ENCODE data around the gene ATP5ME. TPM values are rescaled to one million over a fixed set of nuclear protein-coding genes. Genes with fewer than 3 reads are reported as not detected.
A peak's percentile ranks its signal among the peaks of the same experiment; 100 is the strongest.

Gene ATP5ME
- total RNA-seq, 1 donor from 2014 or later = 41.5 TPM

DNA sequence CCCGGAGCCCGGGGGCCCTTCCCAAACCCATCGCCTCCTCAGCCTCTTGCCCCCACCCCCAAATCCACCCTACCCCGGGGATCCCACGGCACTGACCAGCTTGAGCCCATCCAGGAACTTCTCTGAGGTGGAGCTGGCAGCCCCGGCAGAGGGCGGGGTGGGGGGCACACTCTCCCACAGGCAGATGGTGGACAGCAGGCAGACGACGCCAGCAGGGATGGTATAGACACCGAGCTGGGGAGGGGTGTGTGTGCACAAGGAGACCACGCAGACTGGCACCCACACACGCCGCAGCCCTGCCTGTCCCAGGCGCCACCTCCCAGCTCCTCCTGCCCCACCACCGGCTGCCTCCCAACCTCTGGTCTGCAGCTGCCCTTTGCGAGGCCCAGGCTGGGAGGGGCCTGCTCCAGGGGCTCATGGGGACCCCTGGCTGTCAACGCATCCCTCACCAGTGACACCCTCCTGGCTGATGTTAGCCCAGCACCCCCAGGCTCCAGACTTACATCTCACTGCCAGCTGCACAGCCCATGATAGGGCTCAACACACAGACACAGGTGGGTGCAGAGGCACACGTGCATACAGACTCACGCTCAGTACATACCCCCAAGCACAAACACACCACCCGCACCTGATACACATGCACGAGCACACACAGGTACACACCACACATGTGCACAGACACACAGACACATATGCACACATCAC lies 10.7 kb upstream of the ATP5ME start:
- no peak for DNase-seq (ENCODE audit: low read depth)

DNA sequence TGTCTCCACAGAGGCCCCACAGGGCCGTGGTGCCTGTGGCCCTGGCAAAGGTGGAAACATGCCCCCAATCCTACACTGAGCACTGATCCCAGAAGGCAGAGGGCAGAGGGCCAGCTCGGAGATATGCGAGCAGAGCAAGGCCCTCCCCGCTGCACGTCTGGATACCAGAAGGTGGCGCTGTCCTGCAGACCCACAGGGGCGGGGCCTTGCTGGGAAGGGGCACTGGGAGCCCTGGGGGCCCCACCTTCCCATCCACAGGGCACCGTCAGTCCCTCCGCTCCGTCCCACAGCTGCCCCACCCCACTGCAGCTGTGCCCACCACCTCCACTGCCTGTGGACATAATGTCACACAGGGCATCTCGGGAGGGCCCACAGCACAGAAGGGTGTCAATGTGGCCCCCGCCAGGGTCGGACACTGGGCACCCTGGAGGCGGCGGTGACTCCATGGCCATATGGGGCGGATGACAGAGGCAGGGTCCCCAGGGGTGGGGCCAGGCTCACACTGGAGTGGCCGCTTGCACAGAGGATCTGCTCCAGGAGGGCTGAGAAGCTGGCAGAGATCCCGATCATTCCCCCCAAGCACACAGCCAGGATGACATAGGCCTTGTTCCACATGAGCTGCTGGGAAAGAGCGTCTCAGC lies 10.0 kb upstream of the ATP5ME start:
- DNase-seq (ENCODE audit: low read depth) = peak; percentile 30

DNA sequence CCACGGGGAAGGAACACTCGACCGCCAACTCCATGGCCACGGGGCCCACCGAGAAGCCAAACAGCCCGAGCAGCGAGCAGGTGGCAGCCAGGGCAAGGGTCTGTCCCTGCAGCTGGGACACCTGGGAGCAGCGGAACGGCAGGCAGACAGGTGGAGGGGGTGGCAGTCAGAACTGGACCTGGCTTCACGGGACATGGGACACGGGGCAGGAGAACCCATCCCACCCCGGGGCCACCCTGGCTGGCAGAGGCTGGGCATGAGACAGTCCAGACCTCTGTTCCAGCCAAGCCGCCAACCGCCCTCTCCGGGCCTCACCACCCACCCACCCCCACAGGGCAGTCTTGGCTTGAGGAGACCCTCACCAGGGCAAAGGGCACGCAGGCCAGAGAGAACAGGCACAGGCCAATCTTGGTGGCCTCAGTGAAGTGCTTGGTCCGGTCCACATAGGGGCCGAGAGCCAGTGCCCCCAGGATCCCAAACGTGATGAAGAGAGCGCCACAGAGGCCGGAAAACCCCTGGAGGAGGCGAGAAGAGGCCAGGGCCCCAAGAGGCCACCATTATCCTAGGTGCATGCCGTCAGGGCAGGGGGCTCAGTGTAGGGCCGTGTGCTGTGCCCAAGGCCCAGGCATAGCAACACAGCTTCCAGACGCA lies 9.3 kb upstream of the ATP5ME start:
- no peak for DNase-seq (ENCODE audit: low read depth)

DNA sequence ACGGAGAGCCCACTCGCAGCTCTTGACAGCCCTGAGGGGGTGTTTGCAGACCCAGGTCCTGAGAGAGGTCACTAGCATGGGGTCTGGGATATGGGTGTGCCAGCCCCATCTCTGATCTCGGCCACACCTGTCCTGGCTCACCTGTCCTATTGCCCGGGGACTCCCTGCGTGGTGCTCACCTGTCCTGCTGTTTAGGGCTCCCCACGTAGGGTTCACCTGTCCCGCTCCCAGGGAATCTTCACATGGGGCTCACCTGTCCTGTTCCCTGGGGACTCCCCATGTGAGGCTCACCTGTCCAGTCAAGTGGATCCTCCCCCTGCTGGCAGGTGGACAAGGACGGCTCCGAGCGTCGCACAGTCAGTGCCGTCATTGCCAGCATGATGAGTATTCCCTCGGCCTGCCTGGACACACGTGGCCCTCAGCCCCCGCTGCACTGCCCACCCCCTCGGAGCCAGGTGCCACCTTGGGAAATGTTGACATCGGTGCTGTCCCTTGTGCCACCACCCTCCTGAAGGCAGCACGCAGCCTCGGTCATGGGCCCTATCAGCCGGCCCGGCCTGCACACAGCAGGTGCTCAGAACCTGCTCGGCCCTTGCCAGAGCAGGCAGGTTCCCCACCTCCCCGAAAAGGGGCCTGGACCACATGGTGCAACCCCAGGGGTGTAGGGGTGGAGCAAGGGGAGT lies 8.6 kb upstream of the ATP5ME start:
- DNase-seq (ENCODE audit: low read depth) = no peak

DNA sequence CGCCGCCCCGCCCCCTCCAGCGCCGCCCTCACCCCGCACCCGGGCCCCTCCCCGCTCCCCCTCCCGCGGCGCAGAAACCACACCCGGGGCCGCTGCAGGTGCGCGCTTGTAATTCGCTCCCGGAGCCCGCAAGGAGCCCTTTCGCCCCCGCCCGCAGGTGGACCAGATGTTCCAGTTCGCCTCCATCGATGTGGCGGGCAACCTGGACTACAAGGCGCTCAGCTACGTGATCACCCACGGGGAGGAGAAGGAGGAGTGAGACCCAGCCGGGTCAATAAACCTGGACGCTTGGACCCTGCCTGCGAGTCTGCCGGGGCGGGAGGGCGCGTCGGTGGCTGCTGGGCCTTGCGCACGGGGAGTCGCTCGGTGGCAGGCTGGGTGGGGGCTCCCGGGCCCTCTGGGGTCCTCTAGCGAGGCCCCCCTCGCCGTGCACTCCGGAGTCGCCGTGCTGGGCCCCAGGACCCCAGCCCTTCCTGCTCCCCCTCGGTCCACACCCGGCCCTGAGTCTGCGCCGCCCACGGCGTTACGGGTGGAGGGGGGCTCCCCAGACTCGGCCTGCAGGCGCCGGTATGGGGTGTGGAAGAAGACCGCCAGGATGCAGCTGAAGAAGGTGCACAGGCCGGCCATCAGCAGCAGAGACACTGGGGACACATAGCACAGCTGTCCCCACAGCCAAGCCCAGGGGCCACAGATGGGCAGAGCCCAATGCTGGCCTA lies 7.8 kb upstream of the ATP5ME start:
- no peak for DNase-seq (ENCODE audit: low read depth)

DNA sequence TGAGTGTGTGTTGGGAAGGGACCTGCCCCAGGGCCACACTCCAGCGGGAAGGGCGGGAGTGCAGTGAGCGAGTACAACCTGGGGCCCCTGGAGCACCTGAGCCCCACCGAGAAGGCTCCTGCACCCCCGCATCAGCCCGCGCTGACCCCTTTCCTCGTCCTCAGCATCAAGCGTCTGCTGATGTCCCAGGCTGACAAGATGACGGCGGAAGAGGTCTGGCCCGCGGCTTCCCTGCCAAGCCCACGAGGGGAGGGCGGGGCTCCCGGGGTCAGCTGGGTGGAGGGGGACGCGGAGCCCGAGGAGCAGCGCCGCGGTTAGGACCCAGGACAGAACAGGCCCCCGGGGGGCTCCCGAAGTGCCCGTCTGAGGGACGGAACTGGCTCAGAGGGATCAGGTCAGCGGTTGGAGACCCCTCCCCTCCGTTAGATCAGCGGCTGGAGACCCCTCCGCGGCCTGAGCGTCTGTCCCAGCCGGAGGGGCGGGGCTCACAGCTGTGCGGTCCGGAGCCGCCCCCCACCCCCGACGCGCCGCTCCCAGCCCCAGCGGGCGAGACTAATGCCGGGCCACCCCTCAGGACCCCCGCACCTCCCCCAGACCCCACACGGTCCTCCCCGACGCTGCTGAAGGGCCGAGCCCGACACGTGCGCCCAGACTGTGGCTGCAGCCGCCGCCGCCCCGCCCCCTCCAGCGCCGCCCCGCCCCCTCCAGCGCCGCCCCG lies 7.0 kb upstream of the ATP5ME start:
- DNase-seq (ENCODE audit: low read depth) = no peak

DNA sequence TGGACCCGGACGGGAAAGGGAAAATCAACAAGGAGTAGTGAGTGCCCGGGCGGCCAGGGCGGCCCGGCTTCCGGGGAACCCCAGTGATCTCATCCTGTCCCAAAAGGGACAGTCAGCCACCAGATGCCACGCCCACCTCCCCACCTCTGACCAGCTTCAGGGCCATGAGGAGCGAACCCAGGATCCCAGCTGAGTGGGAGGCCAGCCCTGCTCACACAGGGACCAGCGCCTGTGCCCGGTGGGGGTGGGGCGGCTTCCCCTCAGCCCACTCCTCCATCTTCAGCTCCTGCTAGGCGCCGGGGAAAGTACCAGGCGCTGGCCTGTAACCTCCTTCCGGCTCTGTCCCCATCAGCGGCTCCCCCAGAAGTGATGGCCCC lies 6.5 kb upstream of the ATP5ME start:
- DNase-seq (ENCODE audit: low read depth) = no peak

DNA sequence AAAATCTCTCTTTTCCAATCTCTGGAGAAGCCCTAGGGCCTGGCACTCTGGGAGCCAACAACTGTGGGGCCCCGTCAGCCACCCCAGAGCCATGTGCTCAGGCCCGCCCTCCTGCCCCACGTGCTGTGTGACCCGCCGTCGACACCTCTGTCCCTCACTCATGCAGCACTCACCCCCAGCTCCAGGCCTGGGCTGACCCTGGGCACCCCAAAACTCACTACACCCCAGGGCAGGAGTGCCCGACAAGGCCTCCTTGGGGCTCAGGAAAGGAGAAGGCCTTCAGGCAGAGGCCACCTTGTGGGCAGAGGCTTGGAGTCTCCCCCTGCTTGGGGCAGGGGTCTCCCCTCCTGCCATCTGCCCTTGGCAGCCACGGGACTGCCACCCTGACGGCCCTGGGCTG lies 6.0 kb upstream of the ATP5ME start:
- DNase-seq (ENCODE audit: low read depth) = no peak

DNA sequence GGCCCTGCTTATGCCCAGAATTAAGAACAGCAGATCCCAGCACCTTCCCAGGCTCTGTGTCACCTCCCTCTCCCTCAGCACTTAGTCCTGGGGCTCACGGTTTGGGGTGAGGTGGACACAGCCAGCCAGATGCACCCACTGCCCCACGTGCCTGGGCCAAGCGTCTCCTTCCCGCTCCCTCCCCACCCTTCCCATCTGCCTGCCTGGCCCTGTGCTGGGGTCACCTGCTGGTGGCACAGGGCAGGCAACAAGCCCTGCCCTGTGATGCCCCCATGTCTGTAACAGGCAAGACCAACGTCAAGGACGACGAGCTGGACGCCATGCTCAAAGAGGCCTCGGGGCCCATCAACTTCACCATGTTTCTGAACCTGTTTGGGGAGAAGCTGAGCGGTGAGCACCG lies 5.6 kb upstream of the ATP5ME start:
- DNase-seq (ENCODE audit: low read depth) = no peak

DNA sequence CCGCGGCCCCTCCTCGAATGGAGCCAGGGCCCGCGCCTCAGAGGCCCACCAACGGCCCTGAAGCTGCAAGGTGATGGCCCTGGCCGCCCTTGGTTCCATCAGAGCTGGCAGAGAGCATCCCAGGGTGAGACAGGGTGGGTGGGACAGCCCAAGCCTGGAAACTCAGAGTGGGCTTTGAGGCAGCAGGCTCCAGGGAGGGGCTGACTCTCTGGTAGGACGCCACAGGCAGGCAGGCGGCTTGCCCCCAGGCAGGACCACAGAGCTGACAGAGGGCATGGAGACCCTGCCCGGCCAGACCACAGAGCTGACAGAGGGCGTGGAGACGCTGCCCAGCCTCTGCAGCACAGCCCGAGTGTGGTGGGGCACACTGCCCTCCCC lies 5.0 kb upstream of the ATP5ME start:
- no peak for DNase-seq (ENCODE audit: low read depth)

DNA sequence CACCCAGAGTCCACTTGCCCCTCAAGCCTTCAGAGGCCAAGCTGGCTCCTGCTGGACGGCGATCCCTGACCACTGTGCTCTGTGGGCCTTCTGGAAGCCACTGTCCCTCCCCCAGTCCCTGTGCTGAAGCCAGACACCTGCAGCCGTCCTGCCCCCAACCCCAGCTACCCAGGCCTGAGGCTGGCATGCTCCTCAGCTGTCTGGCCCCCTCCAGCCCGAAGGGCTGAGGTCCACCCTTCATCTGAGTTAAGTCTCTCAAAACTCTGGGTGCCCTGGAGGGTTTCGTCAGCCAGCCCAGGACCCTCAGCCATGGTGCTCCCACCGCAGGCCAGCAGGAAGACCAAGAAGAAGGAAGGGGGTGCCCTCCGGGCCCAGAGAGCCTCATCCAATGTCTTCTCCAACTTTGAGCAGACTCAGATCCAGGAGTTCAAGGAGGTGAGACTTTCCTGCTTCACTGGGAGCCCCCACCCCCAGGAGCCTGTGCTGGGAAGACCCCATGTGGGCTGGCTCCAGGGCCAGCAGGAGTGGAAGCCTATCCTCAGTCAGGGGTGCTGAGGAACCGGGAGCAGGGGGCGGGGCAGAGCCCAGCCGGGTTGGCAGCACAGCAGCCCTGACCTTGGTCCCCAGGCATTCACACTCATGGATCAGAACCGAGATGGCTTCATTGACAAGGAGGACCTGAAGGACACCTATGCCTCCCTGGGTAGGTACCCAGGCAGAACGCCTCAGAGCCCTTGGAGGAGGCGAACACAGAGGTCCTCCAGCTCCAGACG lies 4.4 kb upstream of the ATP5ME start:
- DNase-seq (ENCODE audit: low read depth) = no peak

DNA sequence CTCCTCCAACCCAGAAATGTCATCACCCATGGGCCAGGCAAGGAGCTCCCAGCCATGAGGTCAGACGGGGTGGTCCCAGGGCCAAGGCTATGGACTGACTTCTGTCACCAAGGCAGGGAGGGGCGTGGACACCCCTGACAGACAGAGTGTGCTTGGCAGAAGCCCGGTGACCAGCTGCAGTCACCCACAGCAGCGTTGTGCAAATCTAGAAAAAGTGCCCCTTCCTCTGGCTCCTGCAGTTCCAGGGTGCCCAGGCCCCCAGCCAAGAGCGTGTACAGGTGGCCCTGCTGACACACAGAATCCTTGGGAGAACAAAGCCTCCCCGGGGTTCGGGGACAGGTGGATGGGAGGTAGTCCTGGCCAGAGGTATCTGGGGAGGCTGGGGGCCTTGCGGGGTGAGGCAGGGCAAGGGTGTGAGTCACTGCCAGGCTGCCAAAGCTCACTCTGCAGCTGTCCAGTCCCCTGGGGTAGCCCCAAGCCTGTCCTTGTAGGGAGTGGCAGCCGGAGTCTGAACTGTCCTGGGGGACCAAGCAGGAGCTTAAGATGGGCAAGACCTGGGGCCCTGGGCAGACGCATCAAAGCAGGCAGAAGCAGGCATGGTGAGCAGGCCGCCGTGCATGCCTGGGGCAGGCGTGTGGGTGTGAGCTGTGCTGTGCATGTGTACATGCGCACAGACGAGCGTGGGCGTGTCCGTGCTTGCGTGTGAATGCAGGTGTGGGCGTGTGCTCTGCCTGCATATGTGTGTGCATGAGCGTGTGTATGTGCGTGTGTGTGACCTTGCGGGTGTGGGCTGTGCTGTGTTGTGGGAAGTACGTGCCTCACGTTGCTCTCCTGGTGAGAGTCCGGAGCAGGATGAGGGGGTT lies 3.6 kb upstream of the ATP5ME start:
- DNase-seq (ENCODE audit: low read depth) = no peak

DNA sequence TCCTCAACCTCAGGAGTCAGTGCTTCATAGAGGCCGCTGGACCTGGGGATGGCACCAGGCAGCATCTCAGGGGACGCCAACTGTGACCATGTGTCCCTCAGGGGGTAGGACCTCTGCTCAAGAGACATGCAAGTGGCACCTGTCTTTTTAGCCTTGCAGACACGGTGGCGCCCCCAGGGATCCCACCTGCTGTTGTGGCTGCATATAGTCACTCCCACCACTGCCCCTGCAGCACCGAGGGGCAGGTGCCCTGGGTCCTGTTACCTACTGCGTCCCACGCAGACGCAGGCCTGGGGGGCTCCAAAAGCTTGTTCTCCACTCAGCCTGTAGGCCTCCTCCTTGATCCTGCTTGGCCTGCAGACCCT lies 2.8 kb upstream of the ATP5ME start:
- DNase-seq (ENCODE audit: low read depth) = no peak

DNA sequence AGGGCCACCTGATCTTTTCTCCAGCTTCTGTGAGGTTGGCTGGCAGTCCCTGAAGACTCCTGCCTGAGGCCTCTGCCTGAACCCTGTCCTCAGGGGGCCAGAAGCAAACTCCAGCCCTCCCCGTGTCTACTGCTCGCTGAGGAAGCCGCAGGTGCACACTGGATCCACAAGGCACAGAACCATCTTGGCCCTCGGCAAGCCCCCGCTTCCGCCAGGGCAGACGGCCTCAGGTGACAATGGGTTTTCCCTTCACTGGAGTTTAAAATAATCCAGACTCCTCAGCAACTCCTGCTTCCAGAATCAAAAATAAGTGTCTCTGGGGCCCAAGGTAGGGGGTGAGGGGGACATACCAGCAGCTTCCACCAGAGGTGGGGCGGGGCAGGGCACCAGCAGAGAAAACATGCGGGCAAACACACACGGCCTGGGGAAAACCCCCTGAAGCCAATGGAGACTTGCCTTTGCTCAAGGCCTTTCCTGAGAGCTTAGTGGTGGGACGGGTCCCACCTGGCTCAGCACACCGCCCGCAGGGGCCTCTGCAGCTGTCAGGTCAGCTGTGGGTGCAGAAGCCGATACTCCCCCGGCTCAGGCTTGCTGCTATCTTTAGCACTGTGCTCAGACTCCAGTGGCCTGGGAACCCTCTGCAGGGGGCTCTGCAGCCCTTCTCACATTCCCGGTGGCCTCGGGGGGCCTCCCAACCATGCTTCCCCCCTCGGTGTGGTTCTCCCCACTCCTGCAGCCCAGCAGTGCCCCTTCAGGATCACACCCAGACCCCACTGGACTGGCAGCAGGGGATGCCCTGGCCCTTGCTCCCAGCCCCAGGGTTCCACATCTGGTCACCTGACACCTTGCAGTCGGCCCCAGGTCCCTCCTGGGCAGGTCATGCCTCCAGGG lies 2.1 kb upstream of the ATP5ME start:
- DNase-seq (ENCODE audit: low read depth) = no peak

DNA sequence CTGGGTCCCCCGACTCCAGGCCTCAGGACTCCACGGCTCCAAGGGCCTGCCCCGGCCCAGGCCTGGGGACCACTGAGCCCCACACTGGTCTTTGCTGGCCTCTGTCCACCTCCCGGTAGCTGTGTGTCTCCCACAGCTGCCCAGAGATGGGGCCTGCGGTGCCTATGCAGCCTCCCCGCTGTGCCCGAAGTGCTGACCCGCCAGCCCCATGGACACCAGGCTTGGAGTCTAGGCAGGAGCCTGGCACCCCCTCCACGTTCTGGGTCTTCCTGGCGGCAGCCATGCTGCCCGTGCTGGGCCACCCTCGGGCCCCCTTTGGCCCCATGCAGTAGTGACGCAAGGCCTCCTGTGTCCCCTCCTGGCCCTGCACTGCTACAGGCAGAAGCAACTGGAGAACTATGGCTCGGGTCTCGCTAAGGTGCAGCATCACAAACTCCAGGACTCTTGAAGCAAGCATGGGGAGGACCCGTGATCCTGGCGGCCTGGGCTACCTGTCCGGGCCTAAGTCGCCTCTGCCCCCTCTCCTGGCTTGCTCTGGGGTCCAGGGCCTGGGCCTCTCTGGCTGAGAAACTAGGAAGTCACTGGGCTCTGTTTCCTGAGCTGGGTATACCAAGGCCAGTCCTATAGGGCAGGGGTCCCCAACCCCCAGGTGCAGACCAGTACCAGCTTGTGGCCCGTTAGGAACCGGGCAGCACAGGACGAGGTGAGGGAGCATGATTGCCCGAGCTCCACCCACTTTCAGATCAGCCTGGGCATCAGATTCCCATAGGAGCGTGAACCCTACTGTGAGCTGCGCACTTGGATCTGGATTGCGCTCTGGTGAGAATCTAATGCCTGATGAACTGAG lies 1.2 kb upstream of the ATP5ME start:
- DNase-seq (ENCODE audit: low read depth) = no peak

DNA sequence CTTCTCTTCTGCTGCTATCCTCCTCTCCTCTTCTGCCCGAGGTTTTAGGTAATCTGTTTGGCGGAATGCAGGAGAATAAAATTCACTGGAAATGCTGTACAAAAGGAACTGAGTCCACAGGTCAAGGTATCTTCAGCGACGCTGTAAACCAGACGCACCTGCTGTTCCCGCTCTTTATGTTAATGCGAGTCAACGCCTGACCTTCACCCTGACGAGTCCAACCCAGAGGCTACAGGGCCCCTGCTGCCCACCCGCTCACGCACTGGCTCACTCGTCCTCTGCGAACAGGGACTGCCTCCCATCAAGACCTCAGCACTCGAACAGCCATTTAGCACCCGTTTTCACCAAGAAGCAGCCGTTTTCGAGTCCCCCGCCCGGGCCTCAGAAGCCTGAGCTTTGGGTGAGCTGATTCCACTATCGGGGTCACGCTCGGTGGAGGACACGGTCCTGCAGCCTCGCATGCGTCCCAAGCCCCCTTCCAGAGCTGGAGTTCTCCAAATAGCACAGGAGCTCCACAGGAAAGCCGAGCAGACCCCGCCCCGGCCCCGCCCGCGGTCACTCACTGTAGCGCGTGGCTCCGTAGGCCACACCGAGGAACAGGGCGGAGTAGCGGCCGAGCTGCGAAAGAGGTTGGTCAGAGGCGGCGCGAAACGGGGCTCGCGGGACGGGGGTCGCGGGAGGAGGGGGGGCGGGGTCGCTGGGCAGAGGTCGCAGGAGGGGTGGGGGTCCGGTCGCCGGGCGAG lies 556 bp downstream of the ATP5ME start:
- no peak for DNase-seq (ENCODE audit: low read depth)

DNA sequence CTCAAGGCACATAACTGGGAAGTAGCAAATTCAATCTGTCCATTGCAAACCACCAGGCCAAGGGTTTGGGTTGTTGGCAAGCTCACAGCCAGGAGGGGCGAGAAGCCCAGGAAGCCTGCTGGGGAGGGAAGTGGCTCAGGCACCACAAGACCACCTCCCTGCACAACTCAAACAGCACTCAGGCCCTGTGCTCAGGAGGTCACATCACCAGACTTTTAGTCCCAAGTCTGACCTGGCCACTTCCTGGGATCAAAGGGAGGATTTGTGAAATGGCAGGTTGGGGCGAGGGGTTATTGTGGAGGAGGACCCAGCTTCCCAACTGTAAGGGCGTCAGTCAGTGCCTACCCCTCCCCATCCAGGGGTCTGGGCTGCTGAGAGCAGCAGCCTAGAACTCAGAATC lies 2.3 kb downstream of the ATP5ME start:
- DNase-seq (ENCODE audit: low read depth) = no peak
